ENCODE data around the gene ACOX3.

DNA sequence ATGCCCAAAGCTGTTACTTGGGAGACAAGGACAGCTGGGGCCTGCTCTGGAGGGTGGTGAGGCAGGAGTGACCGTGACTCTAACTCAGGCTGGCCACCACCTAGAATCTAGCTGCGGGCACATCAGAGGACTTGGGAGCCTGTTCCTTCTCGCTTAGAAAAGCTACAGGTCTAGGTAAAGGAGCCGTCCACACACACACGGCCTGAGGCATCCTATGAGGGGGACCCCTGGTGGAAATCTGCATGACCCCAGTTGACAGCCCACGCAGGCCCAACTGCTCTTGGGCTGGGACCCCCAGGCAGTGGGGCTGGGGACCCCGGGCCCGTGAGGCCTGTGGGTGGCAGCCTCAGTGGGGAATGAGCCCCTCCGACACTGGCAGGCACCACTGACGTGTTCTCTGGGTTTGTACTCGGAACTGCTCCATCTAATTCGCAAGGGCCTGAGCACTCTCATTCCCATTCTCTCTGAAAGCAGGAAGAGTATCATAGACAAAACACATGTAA, 75.6 kb downstream of the ACOX3 start:
- TF ChIP-seq POLR2A (IDR thresholded peaks at IDR 0.05): no peak
- TF ChIP-seq, protein P1, sequence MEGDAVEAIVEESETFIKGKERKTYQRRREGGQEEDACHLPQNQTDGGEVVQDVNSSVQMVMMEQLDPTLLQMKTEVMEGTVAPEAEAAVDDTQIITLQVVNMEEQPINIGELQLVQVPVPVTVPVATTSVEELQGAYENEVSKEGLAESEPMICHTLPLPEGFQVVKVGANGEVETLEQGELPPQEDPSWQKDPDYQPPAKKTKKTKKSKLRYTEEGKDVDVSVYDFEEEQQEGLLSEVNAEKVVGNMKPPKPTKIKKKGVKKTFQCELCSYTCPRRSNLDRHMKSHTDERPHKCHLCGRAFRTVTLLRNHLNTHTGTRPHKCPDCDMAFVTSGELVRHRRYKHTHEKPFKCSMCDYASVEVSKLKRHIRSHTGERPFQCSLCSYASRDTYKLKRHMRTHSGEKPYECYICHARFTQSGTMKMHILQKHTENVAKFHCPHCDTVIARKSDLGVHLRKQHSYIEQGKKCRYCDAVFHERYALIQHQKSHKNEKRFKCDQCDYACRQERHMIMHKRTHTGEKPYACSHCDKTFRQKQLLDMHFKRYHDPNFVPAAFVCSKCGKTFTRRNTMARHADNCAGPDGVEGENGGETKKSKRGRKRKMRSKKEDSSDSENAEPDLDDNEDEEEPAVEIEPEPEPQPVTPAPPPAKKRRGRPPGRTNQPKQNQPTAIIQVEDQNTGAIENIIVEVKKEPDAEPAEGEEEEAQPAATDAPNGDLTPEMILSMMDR (IDR thresholded peaks at IDR 0.05 in 4 of 5, conservative IDR thresholded peaks at IDR 0.05 in 1 of 5): no peak
